Measurements from ENCODE around the gene SLC29A4.

The SLC29A4 gene

DNA sequence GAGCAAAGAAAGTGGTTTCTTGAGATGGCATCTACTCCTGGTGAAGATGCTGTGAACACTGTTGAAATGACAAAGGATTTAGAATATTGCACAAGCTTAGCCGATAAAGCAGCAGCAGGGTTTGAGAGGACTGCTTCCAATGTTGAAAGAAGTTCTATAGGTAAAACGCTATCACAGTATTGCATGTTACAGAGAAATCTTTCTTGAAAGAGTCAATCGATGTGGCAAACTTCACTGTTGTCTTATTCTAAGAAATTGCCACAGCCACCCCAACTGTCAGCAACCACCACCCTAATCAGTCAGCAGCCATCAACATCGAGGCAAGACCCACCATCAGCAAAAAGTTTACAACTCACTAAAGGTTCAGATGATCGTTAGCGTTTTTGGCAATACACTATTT lies 59.9 kb downstream of the SLC29A4 start:
- TF ChIP-seq CEBPB (IDR thresholded peaks at IDR 0.05): no peak
- no peak for TF ChIP-seq TEAD4 (IDR thresholded peaks at IDR 0.05)
- TF ChIP-seq, protein P1, sequence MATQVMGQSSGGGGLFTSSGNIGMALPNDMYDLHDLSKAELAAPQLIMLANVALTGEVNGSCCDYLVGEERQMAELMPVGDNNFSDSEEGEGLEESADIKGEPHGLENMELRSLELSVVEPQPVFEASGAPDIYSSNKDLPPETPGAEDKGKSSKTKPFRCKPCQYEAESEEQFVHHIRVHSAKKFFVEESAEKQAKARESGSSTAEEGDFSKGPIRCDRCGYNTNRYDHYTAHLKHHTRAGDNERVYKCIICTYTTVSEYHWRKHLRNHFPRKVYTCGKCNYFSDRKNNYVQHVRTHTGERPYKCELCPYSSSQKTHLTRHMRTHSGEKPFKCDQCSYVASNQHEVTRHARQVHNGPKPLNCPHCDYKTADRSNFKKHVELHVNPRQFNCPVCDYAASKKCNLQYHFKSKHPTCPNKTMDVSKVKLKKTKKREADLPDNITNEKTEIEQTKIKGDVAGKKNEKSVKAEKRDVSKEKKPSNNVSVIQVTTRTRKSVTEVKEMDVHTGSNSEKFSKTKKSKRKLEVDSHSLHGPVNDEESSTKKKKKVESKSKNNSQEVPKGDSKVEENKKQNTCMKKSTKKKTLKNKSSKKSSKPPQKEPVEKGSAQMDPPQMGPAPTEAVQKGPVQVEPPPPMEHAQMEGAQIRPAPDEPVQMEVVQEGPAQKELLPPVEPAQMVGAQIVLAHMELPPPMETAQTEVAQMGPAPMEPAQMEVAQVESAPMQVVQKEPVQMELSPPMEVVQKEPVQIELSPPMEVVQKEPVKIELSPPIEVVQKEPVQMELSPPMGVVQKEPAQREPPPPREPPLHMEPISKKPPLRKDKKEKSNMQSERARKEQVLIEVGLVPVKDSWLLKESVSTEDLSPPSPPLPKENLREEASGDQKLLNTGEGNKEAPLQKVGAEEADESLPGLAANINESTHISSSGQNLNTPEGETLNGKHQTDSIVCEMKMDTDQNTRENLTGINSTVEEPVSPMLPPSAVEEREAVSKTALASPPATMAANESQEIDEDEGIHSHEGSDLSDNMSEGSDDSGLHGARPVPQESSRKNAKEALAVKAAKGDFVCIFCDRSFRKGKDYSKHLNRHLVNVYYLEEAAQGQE (IDR thresholded peaks at IDR 0.05; ENCODE audit: low read depth): no peak
- TF ChIP-seq TAF1 (IDR thresholded peaks at IDR 0.05; ENCODE audit: low read depth): no peak
- no peak for TF ChIP-seq TCF12 (IDR thresholded peaks at IDR 0.05; ENCODE audit: low read depth)
- TF ChIP-seq RAD21 (IDR thresholded peaks at IDR 0.05; ENCODE audit: low read depth): no peak
- no peak for TF ChIP-seq ZBTB7A (IDR thresholded peaks at IDR 0.05; ENCODE audit: low read depth)
- TF ChIP-seq NFIC (IDR thresholded peaks at IDR 0.05): no peak
- no peak for TF ChIP-seq CREB1 (IDR thresholded peaks at IDR 0.05; ENCODE audit: low read depth)
- no peak for TF ChIP-seq YY1 (IDR thresholded peaks at IDR 0.05; ENCODE audit: low read depth)
- TF ChIP-seq, protein P2, sequence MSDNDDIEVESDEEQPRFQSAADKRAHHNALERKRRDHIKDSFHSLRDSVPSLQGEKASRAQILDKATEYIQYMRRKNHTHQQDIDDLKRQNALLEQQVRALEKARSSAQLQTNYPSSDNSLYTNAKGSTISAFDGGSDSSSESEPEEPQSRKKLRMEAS (IDR thresholded peaks at IDR 0.05): no peak
- no peak for TF ChIP-seq EP300 (IDR thresholded peaks at IDR 0.05; ENCODE audit: borderline replicate concordance)
- no peak for TF ChIP-seq FOXM1 (IDR thresholded peaks at IDR 0.05; ENCODE audit: borderline replicate concordance, low read depth)

DNA sequence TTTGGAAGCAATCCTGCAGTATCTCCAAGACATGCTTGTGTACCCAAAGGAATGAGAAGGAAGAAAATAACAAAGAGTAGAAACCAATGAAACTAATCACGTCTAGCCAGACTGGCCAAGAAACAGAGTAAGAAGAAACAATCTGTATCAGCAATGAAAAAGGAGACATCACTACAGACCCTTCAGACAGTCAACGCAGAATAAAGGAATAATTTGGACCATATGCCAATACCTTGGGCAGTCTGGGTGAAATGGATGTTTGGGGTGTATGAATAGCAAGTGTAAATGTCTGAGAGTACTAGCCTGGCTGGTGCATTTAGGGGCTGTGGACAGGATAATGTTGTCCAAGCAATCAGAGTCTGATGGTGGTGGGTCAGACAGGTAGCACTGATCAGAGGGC lies 61.1 kb downstream of the SLC29A4 start:
- TF ChIP-seq, protein P2 (IDR thresholded peaks at IDR 0.05): no peak
- no peak for TF ChIP-seq TEAD4 (IDR thresholded peaks at IDR 0.05)
- no peak for TF ChIP-seq TCF12 (IDR thresholded peaks at IDR 0.05; ENCODE audit: low read depth)
- TF ChIP-seq EP300 (IDR thresholded peaks at IDR 0.05; ENCODE audit: borderline replicate concordance): no peak
- TF ChIP-seq, protein P1 (IDR thresholded peaks at IDR 0.05; ENCODE audit: low read depth): no peak
- no peak for TF ChIP-seq EGR1 (IDR thresholded peaks at IDR 0.05)
- no peak for TF ChIP-seq YY1 (IDR thresholded peaks at IDR 0.05; ENCODE audit: low read depth)
- no peak for TF ChIP-seq TAF1 (IDR thresholded peaks at IDR 0.05; ENCODE audit: low read depth)
- TF ChIP-seq, protein P3, sequence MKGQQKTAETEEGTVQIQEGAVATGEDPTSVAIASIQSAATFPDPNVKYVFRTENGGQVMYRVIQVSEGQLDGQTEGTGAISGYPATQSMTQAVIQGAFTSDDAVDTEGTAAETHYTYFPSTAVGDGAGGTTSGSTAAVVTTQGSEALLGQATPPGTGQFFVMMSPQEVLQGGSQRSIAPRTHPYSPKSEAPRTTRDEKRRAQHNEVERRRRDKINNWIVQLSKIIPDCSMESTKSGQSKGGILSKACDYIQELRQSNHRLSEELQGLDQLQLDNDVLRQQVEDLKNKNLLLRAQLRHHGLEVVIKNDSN (IDR thresholded peaks at IDR 0.05): no peak
- no peak for TF ChIP-seq CEBPB (IDR thresholded peaks at IDR 0.05)
- TF ChIP-seq RAD21 (IDR thresholded peaks at IDR 0.05; ENCODE audit: low read depth): no peak
- no peak for TF ChIP-seq ZBTB7A (IDR thresholded peaks at IDR 0.05; ENCODE audit: low read depth)
- TF ChIP-seq FOXM1 (IDR thresholded peaks at IDR 0.05; ENCODE audit: borderline replicate concordance, low read depth): no peak
- TF ChIP-seq CREB1 (IDR thresholded peaks at IDR 0.05; ENCODE audit: low read depth): no peak
- TF ChIP-seq NFIC (IDR thresholded peaks at IDR 0.05): no peak

DNA sequence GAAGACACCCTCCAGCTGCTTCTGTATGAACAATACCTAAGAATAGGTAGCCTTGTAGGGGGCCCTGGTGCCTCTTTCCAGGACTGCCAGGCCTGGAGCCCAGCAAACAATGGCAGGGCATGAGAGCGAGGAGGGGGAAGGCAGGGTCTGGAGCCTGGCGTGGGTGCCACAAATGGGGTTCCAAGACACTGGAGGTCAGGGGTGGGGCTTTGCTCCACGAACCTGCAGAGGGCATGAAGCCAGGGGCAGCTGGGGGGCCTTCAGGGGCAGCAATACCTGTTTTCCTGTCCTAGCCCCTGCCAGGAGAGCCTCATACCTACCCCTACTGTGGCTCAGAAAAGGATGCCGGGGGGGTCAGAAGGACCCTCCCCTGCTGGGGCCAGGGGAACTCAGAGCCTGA lies 61.6 kb downstream of the SLC29A4 start:
- TF ChIP-seq, protein P3 (IDR thresholded peaks at IDR 0.05): no peak
- TF ChIP-seq TCF12 (IDR thresholded peaks at IDR 0.05; ENCODE audit: low read depth): no peak
- TF ChIP-seq EP300 (IDR thresholded peaks at IDR 0.05; ENCODE audit: borderline replicate concordance): no peak
- TF ChIP-seq EGR1 (IDR thresholded peaks at IDR 0.05): no peak
- TF ChIP-seq, protein P1 (IDR thresholded peaks at IDR 0.05; ENCODE audit: low read depth): no peak
- TF ChIP-seq, protein P2 (IDR thresholded peaks at IDR 0.05): no peak
- TF ChIP-seq ZBTB7A (IDR thresholded peaks at IDR 0.05; ENCODE audit: low read depth): no peak
- no peak for TF ChIP-seq CREB1 (IDR thresholded peaks at IDR 0.05; ENCODE audit: low read depth)

DNA sequence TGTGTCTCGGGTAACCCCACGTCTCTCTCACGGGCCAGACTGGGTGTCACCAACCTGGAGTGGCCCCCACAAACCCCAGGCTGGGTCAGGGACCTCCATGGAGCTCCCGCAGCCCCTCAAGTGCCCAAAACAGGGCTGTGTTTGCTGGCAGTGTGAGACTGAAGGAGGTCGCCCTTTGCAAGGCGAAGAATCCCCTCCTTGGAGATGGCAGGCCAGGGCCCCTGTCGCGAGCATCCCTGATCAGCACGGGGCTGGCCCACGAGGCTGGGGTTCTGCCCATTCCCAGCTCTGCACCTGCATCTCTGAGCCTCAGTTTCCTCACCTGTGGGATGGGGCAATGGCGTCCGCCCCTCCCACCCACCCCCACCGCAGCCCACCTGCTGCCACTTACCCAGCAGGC lies 62.4 kb downstream of the SLC29A4 start:
- TF ChIP-seq EGR1 (IDR thresholded peaks at IDR 0.05) (no peak), FOXM1 (IDR thresholded peaks at IDR 0.05; ENCODE audit: borderline replicate concordance, low read depth) (no peak), NFIC (IDR thresholded peaks at IDR 0.05) (no peak), TEAD4 (IDR thresholded peaks at IDR 0.05) (no peak), YY1 (IDR thresholded peaks at IDR 0.05; ENCODE audit: low read depth) (no peak)

Measured in Ishikawa (cell line).